ENCODE results near the gene HYDIN. TPM values are rescaled to one million over a fixed set of nuclear protein-coding genes. Genes with fewer than 3 reads are reported as not detected.

HYDIN gene
- total and polyA plus RNA-seq, 3 experiments from 2014 or later, result not detected

GRCh38 chr16:70777496-70777895 lies 453.0 kb downstream of the HYDIN start:
- no peaks in the 10 kb centered on the region for H3K27me3 ChIP-seq (ENCODE audit: insufficient read depth, low read length, poor library complexity, severe bottlenecking)
- H3K4me3 Mint-ChIP-seq, result no peak overlapping the region
- ChIA-PET CTCF (no interaction called here), POLR2A (no interaction called here)
- no peaks in the 10 kb centered on the region for H3K9me3 Mint-ChIP-seq
- no peaks in the 10 kb centered on the region for H3K4me1 Mint-ChIP-seq
- no peaks in the 10 kb centered on the region for H3K4me1 ChIP-seq (ENCODE audit: insufficient read depth, low read length)
- H3K4me3 ChIP-seq (ENCODE audit: low read length), result no peak overlapping the region
- peak overlapping the region in 1 of 8 donors; percentile 95 for H3K27ac Mint-ChIP-seq
- peaks cover 34% of the 10 kb centered on the region for H3K36me3 ChIP-seq (ENCODE audit: insufficient read depth, low read length)
- no peak for DNase-seq
- H3K27me3 Mint-ChIP-seq, result no peaks in the 10 kb centered on the region
- no peak overlapping the region for H3K27ac ChIP-seq (ENCODE audit: low read depth, low read length)
- H3K9me3 ChIP-seq (ENCODE audit: low read length), result no peaks in the 10 kb centered on the region
- peaks cover 9 to 89% (median 18%) of the 10 kb centered on the region in 3 donors for H3K36me3 Mint-ChIP-seq

- no peak overlapping the region for H3K4me3 ChIP-seq (ENCODE audit: low read length)
- Mint-ChIP-seq H3K36me3 (peaks cover 5 to 85% (median 14%) of the 10 kb centered on the region in 3 donors), H3K27me3 (no peaks in the 10 kb centered on the region), H3K4me3 (no peak overlapping the region), H3K9me3 (no peaks in the 10 kb centered on the region), H3K27ac (peak overlapping the region in 1 of 8 donors; percentile 21), H3K4me1 (no peaks in the 10 kb centered on the region)
- DNase-seq, result no peak
- CTCF ChIA-PET, result interaction anchor here (0.6 kb wide), 1 partner anchor 108 kb away, joined by 3 read pairs; no protein-coding TSS in a partner anchor
- POLR2A ChIA-PET, result interaction anchor here (1.0 kb wide), 1 partner anchor 8 kb away, joined by 3 read pairs; no protein-coding TSS in a partner anchor
- no peak overlapping the region for H3K27ac ChIP-seq (ENCODE audit: low read depth, low read length)
- H3K36me3 ChIP-seq (ENCODE audit: insufficient read depth, low read length), result peaks cover 20% of the 10 kb centered on the region
- H3K9me3 ChIP-seq (ENCODE audit: low read length), result no peaks in the 10 kb centered on the region
- no peaks in the 10 kb centered on the region for H3K4me1 ChIP-seq (ENCODE audit: insufficient read depth, low read length)
- H3K27me3 ChIP-seq (ENCODE audit: insufficient read depth, low read length, poor library complexity, severe bottlenecking), result no peaks in the 10 kb centered on the region
Observed at GRCh38 chr16:70775399-70775798, 455.1 kb downstream of the HYDIN start.

DNA sequence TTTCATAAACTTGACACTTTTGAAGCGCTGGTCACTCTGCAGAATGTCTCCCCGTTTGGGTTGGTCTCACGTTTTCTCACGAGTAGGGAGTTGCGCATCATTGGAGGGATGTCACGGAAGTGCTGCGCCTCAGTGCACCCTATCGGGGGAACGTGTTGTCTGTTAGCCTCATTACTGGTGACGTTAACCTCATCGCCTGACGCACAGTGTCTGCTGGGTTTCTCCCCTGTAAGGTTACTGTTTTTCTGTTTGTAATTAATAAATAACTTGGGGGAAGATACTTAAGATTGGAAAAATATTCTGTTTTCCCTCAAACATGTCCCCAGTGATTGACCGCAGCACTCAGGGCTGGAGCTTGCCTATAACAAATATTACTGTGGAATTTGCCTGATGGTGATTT lies 456.3 kb downstream of the HYDIN start:
- Mint-ChIP-seq H3K27ac (no peak overlapping the region), H3K9me3 (no peaks in the 10 kb centered on the region), H3K27me3 (no peaks in the 10 kb centered on the region), H3K4me1 (no peaks in the 10 kb centered on the region), H3K36me3 (peaks cover 5 to 86% (median 14%) of the 10 kb centered on the region in 3 donors), H3K4me3 (no peak overlapping the region)
- DNase-seq, result no peak
- ChIA-PET POLR2A (no interaction called here), CTCF (no interaction called here)
- Histone ChIP-seq H3K36me3 (ENCODE audit: insufficient read depth, low read length) (peaks cover 16% of the 10 kb centered on the region), H3K4me1 (ENCODE audit: insufficient read depth, low read length) (no peaks in the 10 kb centered on the region), H3K4me3 (ENCODE audit: low read length) (no peak overlapping the region), H3K27me3 (ENCODE audit: insufficient read depth, low read length, poor library complexity, severe bottlenecking) (no peaks in the 10 kb centered on the region), H3K9me3 (ENCODE audit: low read length) (no peaks in the 10 kb centered on the region), H3K27ac (ENCODE audit: low read depth, low read length) (no peak overlapping the region)

DNA sequence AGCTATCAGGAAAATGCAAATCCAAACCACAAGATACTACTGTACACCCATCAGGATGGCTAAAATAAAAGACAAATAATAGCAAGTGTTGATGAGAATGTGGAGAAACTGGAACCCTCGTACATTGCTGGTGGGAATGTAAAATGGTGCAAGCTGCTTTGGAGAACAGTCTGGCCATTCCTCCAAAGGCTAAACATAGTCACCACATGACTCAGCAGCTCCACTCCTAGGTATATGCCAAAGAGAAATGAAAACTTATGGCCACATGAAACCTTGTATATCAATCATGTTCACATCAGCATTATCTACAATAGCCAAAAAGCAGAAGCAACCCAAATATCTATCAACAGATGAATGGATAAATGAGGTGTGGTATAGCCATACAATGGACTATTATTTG lies 458.0 kb downstream of the HYDIN start:
- ChIA-PET POLR2A (no interaction called here), CTCF (interaction anchor here (1.4 to 2.9 kb wide), 3 partner anchors 15 to 38 kb away, joined by 4 to 13 read pairs (median 5); no protein-coding TSS in a partner anchor)
- Histone ChIP-seq H3K36me3 (ENCODE audit: insufficient read depth, low read length) (peaks cover 9% of the 10 kb centered on the region), H3K4me3 (ENCODE audit: low read length) (no peak overlapping the region), H3K27ac (ENCODE audit: low read depth, low read length) (no peak overlapping the region), H3K9me3 (ENCODE audit: low read length) (no peaks in the 10 kb centered on the region), H3K4me1 (ENCODE audit: insufficient read depth, low read length) (no peaks in the 10 kb centered on the region), H3K27me3 (ENCODE audit: insufficient read depth, low read length, poor library complexity, severe bottlenecking) (no peaks in the 10 kb centered on the region)
- Mint-ChIP-seq H3K27me3 (no peaks in the 10 kb centered on the region), H3K9me3 (no peaks in the 10 kb centered on the region), H3K4me3 (no peak overlapping the region), H3K27ac (no peak overlapping the region), H3K36me3 (peaks cover 4 to 80% (median 12%) of the 10 kb centered on the region in 3 donors), H3K4me1 (no peaks in the 10 kb centered on the region)
- no peak for DNase-seq

DNA sequence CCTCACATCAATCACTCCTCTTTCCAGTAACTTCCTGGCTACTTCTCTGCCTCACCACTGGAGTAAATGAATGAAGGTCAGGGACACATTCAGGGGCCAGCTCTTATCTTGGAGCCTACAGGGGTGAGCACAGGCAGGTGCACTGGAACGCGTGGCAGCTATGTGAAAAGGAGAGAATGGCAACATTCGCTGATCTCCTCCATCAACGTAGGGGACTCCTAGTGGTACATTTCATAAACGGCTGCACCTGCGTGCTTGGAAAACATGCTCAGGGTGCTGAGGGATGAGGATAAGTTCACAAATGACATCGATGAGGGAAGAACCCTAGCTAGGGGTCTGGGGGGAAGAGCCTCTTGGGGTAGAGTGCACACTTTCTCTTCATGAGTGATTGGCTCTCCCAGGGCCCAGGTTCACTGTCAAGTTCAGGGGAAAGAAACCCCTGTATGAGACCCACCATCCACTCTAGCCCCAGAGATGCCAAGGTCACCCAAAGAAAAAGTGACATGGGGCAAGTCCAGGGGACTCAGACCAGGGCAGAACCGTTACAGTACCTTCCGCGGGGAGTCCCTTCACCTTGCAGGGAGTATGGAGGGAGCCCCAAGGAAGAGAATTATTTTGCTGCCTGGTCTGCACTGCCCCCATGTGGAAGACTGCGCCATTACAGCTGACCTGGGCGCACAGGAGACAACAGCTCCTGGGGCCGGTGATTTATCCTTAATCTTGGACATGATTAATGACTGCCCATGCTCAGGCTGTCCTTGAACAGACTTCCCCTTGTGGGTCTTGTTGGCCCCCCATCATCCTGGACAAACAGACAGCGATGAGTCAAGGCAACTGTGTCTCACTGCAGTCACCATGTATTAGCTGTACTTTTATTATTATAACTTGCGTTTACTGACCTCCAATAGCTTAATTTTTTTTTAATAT lies 459.6 kb downstream of the HYDIN start:
- ChIA-PET CTCF (interaction anchor here (0.9 to 4.1 kb wide), 23 partner anchors 9 to 585 kb away, joined by 3 to 29 read pairs (median 4); no protein-coding TSS in a partner anchor), POLR2A (interaction anchor here (0.7 to 1.1 kb wide), 2 partner anchors 85 to 424 kb away, joined by 3 to 4 read pairs; partner anchors contain the start of genes DDX19A and MTSS2)
- H3K27ac ChIP-seq (ENCODE audit: low read depth, low read length), result no peak overlapping the region
- Mint-ChIP-seq H3K4me1 (no peaks in the 10 kb centered on the region), H3K4me3 (no peak overlapping the region), H3K9me3 (no peaks in the 10 kb centered on the region), H3K36me3 (peaks cover 0 to 83% (median 10%) of the 10 kb centered on the region in 3 donors), H3K27ac (peak overlapping the region in 1 of 8 donors; percentile 56), H3K27me3 (no peaks in the 10 kb centered on the region)
- no peaks in the 10 kb centered on the region for H3K27me3 ChIP-seq (ENCODE audit: insufficient read depth, low read length, poor library complexity, severe bottlenecking)
- DNase-seq, result peak; percentile 24 to 67 (median 30)
- no peaks in the 10 kb centered on the region for H3K4me1 ChIP-seq (ENCODE audit: insufficient read depth, low read length)
- H3K4me3 ChIP-seq (ENCODE audit: low read length), result no peak overlapping the region
- no peaks in the 10 kb centered on the region for H3K9me3 ChIP-seq (ENCODE audit: low read length)
- H3K36me3 ChIP-seq (ENCODE audit: insufficient read depth, low read length), result peaks cover 7% of the 10 kb centered on the region

DNA sequence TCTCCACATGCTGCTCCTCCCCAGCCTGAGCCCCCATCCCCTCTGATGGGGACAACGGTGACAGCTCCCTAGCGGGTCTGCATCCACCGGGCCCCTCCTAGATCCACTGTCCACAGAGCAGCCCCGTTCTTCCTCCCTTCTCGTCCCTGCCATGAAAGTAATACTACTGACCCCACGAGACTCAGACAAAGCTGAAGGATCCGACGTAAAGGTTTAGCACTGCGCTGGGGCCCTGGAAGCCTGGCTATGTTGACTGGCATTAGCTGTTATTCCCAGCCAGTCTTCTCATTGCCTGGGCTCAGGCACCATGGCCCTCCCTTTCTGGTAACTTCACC lies 460.3 kb downstream of the HYDIN start:
- CTCF ChIA-PET, result interaction anchor here (0.9 to 4.1 kb wide), 14 partner anchors 9 to 586 kb away, joined by 3 to 29 read pairs (median 5); no protein-coding TSS in a partner anchor
- Histone ChIP-seq H3K36me3 (ENCODE audit: insufficient read depth, low read length) (peaks cover 7% of the 10 kb centered on the region), H3K4me1 (ENCODE audit: insufficient read depth, low read length) (no peaks in the 10 kb centered on the region)

DNA sequence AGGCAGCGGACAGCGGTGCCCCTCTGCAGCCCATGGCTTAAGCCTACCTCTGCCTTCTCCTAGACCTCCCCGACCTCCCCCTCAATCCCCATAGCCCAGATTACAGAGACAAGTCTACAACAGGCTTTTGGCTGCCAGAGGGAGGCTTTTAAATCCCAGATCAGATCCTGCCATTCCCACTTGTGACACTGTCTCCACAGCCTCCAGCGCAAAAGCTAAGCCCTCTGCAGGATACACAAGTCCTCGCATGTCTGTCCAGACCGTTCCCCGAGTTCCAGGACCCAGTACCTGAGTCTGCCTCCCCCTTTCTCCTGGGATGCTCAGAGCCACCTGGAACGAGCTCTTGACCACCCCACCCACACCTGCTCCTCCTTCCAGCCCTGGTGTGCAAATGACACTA lies 460.8 kb downstream of the HYDIN start:
- ChIA-PET POLR2A (no interaction called here), CTCF (interaction anchor here (0.9 to 4.1 kb wide), 11 partner anchors 9 to 586 kb away, joined by 3 to 29 read pairs (median 3); no protein-coding TSS in a partner anchor)
- Mint-ChIP-seq H3K27ac (peak overlapping the region in 2 of 8 donors; percentile 21 to 70), H3K4me1 (no peaks in the 10 kb centered on the region), H3K36me3 (peaks cover 0 to 83% (median 8%) of the 10 kb centered on the region in 3 donors), H3K4me3 (no peak overlapping the region), H3K27me3 (no peaks in the 10 kb centered on the region), H3K9me3 (no peaks in the 10 kb centered on the region)
- no peaks in the 10 kb centered on the region for H3K4me1 ChIP-seq (ENCODE audit: insufficient read depth, low read length)
- no peaks in the 10 kb centered on the region for H3K27me3 ChIP-seq (ENCODE audit: insufficient read depth, low read length, poor library complexity, severe bottlenecking)
- H3K27ac ChIP-seq (ENCODE audit: low read depth, low read length), result no peak overlapping the region
- peaks cover 7% of the 10 kb centered on the region for H3K36me3 ChIP-seq (ENCODE audit: insufficient read depth, low read length)
- H3K4me3 ChIP-seq (ENCODE audit: low read length), result no peak overlapping the region
- H3K9me3 ChIP-seq (ENCODE audit: low read length), result no peaks in the 10 kb centered on the region
- DNase-seq, result no peak

More for the DNA sequence above, 460.3 kb downstream of the HYDIN start:
- no peak for DNase-seq
- no peak overlapping the region for H3K4me3 Mint-ChIP-seq
- H3K36me3 Mint-ChIP-seq, result peaks cover 0 to 83% (median 10%) of the 10 kb centered on the region in 3 donors
- POLR2A ChIA-PET, result interaction anchor here (1.1 kb wide), 1 partner anchor 423 kb away, joined by 4 read pairs; the partner anchor contains the start of gene DDX19A
- H3K4me3 ChIP-seq (ENCODE audit: low read length), result no peak overlapping the region
- H3K4me1 Mint-ChIP-seq, result no peaks in the 10 kb centered on the region
- H3K9me3 ChIP-seq (ENCODE audit: low read length), result no peaks in the 10 kb centered on the region
- peak overlapping the region in 2 of 8 donors; percentile 52 to 70 for H3K27ac Mint-ChIP-seq
- no peaks in the 10 kb centered on the region for H3K27me3 Mint-ChIP-seq
- no peak overlapping the region for H3K27ac ChIP-seq (ENCODE audit: low read depth, low read length)
- H3K9me3 Mint-ChIP-seq, result no peaks in the 10 kb centered on the region
- no peaks in the 10 kb centered on the region for H3K27me3 ChIP-seq (ENCODE audit: insufficient read depth, low read length, poor library complexity, severe bottlenecking)

DNA sequence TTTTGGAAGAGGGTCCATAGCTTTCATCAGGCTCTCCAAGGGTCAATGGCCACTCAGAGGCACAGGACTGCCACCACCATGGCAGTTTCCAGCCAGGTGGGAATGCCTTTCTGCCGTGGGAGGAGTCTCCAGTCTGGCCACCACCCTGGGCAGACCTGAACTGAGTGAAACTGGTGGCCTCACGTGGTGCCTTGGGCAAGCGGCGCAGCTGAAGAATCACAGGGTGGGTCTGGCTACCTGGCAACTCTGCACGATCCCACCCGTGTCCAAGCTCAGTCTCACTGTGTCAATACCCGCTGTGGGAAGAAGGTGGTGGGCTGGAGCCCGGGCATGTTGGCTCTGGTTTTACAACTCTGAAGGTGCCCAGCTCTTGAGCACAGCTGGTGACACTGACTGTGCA lies 461.4 kb downstream of the HYDIN start:
- H3K27ac ChIP-seq (ENCODE audit: low read depth, low read length), result no peak overlapping the region
- H3K4me3 ChIP-seq (ENCODE audit: low read length), result no peak overlapping the region
- ChIA-PET CTCF (interaction anchor here (1.6 to 4.1 kb wide), 2 partner anchors 30 to 89 kb away, joined by 5 to 29 read pairs; no protein-coding TSS in a partner anchor), POLR2A (no interaction called here)
- DNase-seq, result no peak
- no peaks in the 10 kb centered on the region for H3K4me1 ChIP-seq (ENCODE audit: insufficient read depth, low read length)
- peaks cover 0 to 84% (median 9%) of the 10 kb centered on the region in 3 donors for H3K36me3 Mint-ChIP-seq
- H3K27me3 Mint-ChIP-seq, result no peaks in the 10 kb centered on the region
- H3K9me3 ChIP-seq (ENCODE audit: low read length), result no peaks in the 10 kb centered on the region
- no peak overlapping the region for H3K4me3 Mint-ChIP-seq
- no peak overlapping the region for H3K27ac Mint-ChIP-seq
- H3K27me3 ChIP-seq (ENCODE audit: insufficient read depth, low read length, poor library complexity, severe bottlenecking), result no peaks in the 10 kb centered on the region
- no peaks in the 10 kb centered on the region for H3K9me3 Mint-ChIP-seq
- H3K36me3 ChIP-seq (ENCODE audit: insufficient read depth, low read length), result peaks cover 7% of the 10 kb centered on the region
- H3K4me1 Mint-ChIP-seq, result no peaks in the 10 kb centered on the region
